NCI-H2107 treated with DMSO at 0.1 percent for 48 hours (cell line): ENCODE data around the gene DIPK2A.

Experiments used
- DNase-seq: peaks from one replicate; lab custom pipeline; 2025; ENCODE audit not compliant: unreplicated experiment; lab: John Stamatoyannopoulos, UW

Gene DIPK2A

DNA sequence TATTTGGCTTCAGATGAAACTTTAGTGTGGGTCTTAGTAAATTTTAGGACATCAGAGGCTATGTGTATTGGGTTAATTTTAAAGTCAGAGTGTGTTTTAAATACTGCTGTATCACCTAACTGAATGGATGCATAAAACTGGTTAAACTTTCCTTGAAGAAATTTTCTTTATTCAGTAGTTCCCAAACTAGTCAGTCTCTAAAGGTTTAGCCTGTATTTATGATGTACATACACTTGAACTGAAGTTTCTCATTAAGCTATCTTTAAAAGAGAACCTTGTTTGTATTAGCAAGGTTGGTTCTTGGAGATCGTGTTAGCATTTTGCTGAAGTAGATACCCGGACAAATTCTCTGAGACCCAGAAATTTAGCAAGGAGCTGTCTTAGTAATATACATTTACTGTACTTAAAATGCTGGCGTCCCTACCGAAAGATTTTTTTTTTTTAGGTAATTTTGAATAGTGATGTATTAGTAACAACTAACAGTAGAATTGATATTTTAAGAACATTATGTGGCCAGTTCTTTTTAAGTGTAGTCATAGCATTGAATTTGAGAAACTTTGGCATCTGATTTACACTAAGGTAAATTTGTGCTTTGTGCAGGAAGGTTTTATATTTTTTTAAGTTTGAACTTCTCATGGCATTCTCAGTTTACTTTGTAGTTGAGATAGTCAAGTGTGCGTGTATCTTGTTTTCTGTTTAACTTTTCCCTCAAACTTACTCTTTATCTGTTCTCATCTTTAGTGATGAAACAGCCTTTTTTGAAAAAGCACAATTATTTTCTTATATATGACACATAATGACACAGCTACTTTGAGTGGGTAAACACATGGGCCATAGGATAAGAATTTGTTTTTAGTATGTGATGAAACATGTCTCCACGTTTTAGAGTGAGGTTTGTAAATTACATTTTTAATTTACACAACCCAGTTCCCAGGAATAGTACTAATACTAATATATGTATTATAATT, 2.9 kb downstream of the DIPK2A start:
- DNase-seq, result no peak

DNA sequence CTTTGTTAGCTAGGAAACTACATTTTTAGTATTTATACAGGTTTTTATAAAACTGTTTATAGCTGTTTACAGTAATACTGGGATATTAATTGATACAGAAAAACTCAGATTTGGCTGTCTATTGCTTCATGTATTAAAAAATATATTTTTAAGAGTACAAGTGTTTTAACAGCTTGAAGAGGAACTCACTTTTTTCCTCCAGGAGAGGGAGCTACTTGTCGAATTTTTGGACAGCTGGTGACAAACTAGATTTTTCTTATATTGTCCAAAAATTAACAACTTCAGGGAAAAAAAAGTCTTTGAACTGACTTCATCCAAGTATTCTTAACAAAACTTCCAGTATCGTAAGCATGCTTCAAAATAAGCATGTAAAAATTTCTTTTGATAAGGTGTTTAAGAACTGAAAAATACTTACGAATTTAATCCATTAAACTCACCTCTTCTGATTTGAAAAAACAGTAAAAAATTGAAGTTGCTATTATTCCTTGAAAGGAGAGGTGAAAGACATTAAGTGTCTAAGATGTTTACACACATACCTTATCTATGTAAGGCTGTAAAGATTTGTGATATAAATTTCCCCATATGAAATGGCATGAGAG, 4.0 kb downstream of the DIPK2A start:
- no peak for DNase-seq

DNA sequence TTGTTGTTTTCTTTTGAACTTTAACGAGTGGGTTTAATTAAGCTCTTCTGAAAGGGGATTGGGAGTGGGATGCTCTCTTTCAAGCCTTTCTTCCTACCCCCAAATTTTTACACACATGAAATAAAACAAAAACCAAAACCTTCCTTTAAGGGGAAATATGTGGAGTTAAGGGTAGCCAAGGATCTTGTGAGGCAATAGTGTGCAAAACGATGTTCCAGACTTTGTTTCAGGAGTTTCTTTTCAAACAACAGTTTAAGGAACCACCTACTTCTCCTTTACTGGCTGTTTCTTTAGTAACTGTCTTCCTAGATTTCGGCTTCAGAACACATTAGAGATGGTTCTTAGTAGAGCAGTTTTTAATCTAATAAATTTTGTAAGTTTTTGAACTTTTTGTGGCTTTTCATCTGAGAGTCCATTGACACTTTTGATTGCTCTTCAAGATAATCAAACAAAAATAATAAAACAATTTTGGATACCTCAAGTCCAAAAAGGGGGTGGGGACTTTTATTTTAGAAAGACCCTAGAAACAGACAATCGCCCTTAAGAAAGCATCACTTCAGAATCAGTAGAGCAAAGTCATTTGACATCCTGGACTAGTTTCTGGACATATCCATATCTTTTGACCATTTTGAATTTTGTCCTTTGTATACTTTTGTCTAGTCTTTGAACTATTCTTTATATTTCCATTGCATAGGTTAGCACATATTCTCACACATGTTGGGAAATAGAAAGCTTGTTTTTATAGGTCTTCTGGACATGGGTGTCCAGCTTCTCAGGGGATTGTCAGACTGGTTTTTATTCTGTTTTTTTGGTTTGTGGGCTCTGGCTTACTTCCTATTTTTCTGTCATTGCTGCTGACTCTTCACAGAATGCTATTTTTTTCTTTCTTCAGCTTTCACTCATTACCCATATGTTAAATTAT, 6.0 kb downstream of the DIPK2A start:
- no peak for DNase-seq

DNA sequence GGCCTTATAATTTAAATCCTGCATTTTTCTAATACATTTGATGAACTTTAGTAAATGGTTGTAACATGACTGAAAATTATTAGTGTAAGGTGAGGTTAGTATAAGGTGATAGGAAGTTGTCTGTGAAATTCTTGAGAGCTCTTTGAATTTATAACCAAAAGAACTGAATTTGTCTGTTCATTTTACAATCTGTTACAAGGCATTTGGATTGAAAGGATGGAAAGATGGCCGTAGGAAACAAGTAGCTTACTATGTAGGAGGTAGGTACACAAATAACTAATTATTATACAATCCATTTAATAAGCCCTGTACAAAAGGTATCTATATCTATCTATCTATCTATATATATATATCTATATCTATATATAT, 6.6 kb downstream of the DIPK2A start:
- no peak for DNase-seq

DNA sequence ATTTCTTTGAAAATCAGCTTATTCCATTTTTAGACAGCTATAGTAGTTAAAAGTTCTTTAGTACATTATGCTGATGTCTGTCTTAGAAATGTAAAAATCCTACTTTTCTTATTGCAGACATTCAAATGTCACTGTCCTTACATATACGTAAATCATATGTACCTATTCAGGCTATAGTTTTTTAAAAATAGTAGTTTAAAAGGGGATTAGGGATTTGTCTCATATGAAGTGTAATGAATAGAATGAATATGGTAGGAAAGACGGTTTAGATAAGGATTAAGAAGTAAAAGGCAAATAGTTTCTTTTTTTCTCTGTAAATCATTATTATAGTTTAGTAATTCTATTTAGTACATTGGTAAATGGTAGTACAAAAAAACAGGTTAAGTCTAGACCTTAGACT, 7.4 kb downstream of the DIPK2A start:
- no peak for DNase-seq

DNA sequence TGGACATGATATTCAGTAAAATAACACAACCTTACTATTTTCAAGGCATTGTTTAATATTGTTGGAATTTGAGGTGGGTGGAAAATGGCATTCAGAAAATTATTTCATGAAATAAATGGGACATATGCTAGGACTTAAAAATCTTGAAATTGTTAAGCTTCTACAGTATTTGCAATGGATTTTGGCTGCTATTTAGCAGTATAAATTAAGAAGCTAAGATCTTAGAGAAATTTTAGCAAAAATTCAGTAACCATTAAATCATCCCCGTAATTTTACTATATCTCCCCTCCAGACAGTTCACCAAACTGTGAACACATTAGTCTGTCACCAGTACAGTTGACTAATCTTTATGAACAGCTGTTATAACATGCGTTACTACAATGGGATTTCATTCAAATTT, 8.2 kb downstream of the DIPK2A start:
- no peak for DNase-seq

DNA sequence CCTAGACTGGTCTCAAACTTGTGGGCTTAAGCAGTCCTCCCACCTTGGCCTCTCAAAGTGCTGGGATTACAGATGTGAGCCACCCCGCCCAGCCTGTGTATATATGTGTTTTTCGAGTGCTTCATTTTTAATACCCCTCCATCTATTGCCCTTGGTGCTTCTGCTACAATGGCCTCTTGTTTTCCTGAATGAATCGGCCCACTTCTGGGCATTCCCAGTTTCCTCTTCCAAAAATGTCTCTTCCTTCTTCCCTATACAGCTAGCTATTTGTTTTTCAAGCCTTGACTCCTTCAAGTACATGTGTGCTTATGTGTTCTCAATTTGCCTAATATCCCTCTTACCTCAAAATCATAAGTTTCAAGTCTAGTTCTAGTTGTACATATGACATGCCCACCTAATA, 16.7 kb downstream of the DIPK2A start:
- DNase-seq, result no peak

DNA sequence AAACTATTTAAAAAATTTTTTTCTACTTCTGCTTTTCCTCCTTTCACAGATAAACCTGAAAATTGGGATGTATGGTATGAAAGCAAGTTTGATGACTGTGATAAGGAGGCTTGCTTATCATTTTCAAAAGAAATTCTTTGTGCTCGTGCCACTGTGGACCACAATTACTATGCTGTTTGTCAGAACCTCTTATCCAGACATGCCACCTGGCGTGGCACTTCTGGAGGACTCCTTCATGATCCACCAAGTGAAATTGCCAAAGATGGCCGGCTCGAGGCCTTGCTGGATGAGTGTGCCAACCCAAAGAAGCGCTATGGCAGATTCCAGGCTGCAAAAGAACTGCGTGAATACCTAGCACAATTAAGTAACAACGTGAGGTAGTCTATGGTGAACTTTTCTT, 17.8 kb downstream of the DIPK2A start:
- DNase-seq, result no peak

DNA sequence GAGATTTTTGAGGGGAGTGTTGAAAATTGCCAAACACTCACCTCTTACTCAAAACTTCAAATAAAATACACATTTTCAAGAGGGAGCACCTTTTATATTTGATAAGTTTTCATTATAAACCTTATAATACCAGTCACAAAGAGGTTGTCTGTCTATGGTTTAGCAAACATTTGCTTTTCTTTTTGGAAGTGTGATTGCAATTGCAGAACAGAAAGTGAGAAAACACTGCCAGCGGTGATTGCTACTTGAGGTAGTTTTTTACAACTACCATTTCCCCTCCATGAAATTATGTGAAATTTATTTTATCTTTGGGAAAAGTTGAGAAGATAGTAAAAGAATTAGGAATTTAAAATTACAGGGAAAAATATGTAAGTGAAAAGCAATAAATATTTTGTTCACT, 20.1 kb downstream of the DIPK2A start:
- DNase-seq, result no peak

DNA sequence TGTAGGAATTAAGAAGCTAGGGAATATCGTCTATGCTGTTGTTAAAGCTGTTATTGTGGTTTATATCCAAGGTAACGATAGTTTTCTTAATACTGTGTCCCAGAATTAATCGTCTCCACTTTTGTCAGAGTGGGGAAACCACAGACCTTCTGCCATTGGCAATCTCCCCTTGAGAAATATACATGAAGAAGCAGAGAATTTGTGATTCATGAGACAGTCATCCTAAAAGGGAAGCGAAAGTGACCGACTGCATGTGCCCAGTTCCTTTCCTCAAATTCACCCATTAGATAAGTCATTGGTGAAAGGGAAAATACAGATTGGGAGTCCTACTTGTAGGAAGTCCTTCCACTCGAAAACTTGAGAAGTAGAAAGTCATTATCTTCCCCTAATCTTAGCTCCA, 26.6 kb downstream of the DIPK2A start:
- no peak for DNase-seq

DNA sequence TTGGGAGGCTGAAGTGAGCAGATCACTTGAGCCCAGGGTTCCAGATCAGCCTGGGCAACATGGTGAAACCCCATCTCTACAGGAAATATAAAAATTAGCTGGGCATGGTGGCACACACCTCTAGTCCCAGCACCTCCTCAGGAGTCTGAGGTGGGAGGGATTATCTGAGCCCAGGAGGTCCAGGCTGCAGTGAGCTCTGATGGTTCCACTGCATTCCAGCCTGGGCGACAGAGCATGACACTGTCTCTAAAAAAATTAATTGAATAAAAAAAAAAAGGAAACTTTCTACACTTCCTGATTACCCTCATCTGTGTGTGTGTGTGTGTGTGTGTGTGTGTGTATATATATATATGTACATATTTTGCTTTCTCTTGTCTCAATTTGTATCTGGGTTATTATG, 31.4 kb downstream of the DIPK2A start:
- no peak for DNase-seq

DNA sequence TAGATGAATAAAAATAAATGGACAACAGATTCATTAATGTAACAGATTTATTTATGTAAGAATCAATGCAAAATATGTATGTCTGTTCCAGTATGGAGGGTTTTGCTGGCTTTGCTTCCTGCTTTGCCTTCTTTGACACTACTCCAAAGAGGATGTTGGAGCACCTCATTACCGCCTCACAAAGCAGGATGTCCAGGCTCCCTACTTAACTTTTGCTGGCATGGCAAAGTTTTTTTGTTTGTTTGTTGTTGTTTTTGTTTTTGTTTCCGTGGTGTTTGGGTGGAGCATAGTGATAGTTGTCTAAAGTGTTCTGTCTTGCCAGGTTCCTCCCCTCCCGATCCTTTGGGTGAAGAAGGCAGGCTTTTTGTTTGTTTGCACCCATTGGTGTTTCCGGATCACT, 38.7 kb downstream of the DIPK2A start:
- DNase-seq, result no peak

DNA sequence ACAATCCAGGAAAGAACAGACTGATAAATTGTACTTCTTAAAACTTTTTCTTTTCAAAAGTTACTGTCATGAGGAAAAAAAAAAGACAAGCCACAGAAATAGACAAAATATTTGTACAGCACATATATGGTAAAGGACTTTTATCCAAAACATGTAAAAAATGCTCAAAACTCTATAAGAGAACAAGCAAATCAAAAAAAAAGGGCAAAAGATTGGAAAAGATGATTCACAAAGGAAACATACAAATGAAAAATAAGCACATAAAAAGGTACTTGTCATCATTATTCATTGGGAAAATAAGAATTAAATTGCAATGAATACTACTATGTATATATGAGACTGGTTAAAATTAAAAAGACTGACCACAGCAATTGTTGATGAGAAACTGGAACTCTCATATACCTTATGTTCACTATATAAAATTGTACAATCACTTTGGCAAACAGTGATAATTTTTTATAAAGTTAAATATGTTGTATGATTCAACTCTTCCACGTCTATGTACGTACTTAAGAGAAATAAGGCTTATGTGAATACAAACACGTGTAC, 39.7 kb downstream of the DIPK2A start:
- no peak for DNase-seq

DNA sequence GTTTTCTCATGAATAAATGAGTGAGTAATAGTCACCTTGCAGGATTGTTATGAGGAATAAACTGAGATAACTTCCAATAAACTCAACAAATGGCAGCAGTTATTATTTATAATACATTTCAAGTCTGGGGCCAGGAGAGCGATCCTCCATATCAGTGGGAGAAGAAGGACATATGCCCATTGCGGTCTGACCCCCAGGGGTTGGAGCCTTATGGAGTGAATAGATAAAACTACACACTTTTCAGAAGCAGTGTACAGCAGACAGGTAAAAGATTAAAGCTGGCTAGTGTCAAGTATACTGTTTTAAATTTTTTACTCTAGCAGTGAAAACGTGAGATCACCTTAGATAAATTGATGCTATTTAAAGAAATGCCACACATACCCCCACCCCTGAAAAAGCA, 43.5 kb downstream of the DIPK2A start:
- DNase-seq, result no peak

DNA sequence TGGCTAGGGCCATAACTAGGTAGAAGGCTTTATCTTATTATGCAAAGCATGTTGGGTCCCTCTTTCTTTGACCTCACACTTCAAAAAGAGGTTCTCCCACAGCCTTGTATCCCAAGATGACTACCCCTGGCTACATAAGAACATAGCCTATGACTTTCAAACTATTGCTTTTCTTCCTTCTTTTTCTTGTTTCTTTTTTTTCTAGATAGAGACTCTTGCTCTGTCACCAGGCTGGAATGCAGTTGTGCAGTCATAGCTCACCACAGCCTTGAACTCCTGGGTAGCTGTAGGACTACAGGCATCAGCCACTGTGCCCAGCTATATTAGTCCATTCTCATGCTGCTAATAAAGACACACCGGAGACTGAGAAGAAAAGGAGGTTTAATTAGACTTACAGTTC, 47.2 kb downstream of the DIPK2A start:
- no peak for DNase-seq
